ENCODE data around the gene TDRD9. TPM values are rescaled to one million over a fixed set of nuclear protein-coding genes. Genes with fewer than 3 reads are reported as not detected.

Gene TDRD9
- total and polyA plus RNA-seq, 8 donors = 0.63 to 9.1 (median 2.2) TPM

- TF ChIP-seq CTCF (IDR thresholded peaks at IDR 0.05) = no peak
- Histone ChIP-seq H3K4me1 (no peaks in the 10 kb centered on the region), H3K4me3 (no peak overlapping the region), H3K27ac (no peak overlapping the region), H3K9me3 (peaks cover 0 to 23% of the 10 kb centered on the region in 2 donors), H3K27me3 (peaks cover 0 to 11% of the 10 kb centered on the region in 2 donors), H3K36me3 (no peaks in the 10 kb centered on the region)
- ATAC-seq (no peak), DNase-seq (no peak)
- intact Hi-C loops (cut with DNase I) = no loop called here
Observed at GRCh38 chr14:104069541-104069940, 141.3 kb downstream of the TDRD9 start.

GRCh38 chr14:104072586-104072985 lies 144.3 kb downstream of the TDRD9 start:
- no peak for TF ChIP-seq CTCF (IDR thresholded peaks at IDR 0.05)
- no peak for DNase-seq
- intact Hi-C loops (cut with DNase I) = no loop called here

GRCh38 chr14:104073764-104074163 lies 145.5 kb downstream of the TDRD9 start:
- H3K36me3 ChIP-seq = no peaks in the 10 kb centered on the region
- no peak overlapping the region for H3K27ac ChIP-seq
- intact Hi-C loops (cut with DNase I) = no loop called here
- no peak overlapping the region for H3K4me3 ChIP-seq
- ATAC-seq (no peak), DNase-seq (no peak)
- peaks cover 0 to 13% of the 10 kb centered on the region in 2 donors for H3K27me3 ChIP-seq
- peaks cover 0 to 9% of the 10 kb centered on the region in 2 donors for H3K9me3 ChIP-seq
- no peaks in the 10 kb centered on the region for H3K4me1 ChIP-seq
- TF ChIP-seq CTCF (IDR thresholded peaks at IDR 0.05) = no peak

More at GRCh38 chr14:104072586-104072985, 144.3 kb downstream of the TDRD9 start:
- Histone ChIP-seq H3K4me1 (no peaks in the 10 kb centered on the region), H3K4me3 (no peak overlapping the region), H3K9me3 (peaks cover 0 to 9% of the 10 kb centered on the region in 2 donors), H3K27me3 (peaks cover 0 to 13% of the 10 kb centered on the region in 2 donors), H3K36me3 (no peaks in the 10 kb centered on the region), H3K27ac (no peak overlapping the region)
- no peak for ATAC-seq

GRCh38 chr14:104075530-104076151 lies 147.4 kb downstream of the TDRD9 start:
- H3K27me3 ChIP-seq = peaks cover 0 to 11% of the 10 kb centered on the region in 2 donors
- H3K4me3 ChIP-seq = no peak overlapping the region
- no peaks in the 10 kb centered on the region for H3K4me1 ChIP-seq
- no peak for TF ChIP-seq CTCF (IDR thresholded peaks at IDR 0.05)
- no peaks in the 10 kb centered on the region for H3K36me3 ChIP-seq
- H3K9me3 ChIP-seq = peaks cover 0 to 9% of the 10 kb centered on the region in 2 donors
- ATAC-seq (no peak), DNase-seq (no peak)
- no peak overlapping the region for H3K27ac ChIP-seq
- intact Hi-C loops (cut with DNase I) = no loop called here

- no peak overlapping the region for H3K27ac ChIP-seq
- H3K9me3 ChIP-seq = peaks cover 0 to 9% of the 10 kb centered on the region in 2 donors
- H3K27me3 ChIP-seq = peaks cover 0 to 13% of the 10 kb centered on the region in 2 donors
- intact Hi-C loops (cut with DNase I) = no loop called here
- no peak for TF ChIP-seq CTCF (IDR thresholded peaks at IDR 0.05)
- H3K4me3 ChIP-seq = no peak overlapping the region
- DNase-seq (no peak), ATAC-seq (no peak)
- H3K4me1 ChIP-seq = no peaks in the 10 kb centered on the region
- H3K36me3 ChIP-seq = no peaks in the 10 kb centered on the region
Observed at GRCh38 chr14:104076743-104077142, 148.5 kb downstream of the TDRD9 start.
